ENCODE measurements around the gene DCP1B. TPM values are rescaled to one million over a fixed set of nuclear protein-coding genes. Genes with fewer than 3 reads are reported as not detected.

DCP1B gene
- total and polyA plus RNA-seq, 7 donors, result 1.7 to 13.8 (median 9.9) TPM

GRCh38 chr12:1929241-1929984 is 74.8 kb downstream of the DCP1B start:
- Histone ChIP-seq H3K27me3 (ENCODE audit: insufficient read depth in 3 of 3, low read length in 2 of 3) (no peaks in the 10 kb centered on the region), H3K36me3 (ENCODE audit: insufficient read depth in 1 of 2, low read depth in 1 of 2) (no peaks in the 10 kb centered on the region), H3K4me1 (peaks cover 53% of the 10 kb centered on the region), H3K4me3 (no peak overlapping the region), H3K9me3 (no peaks in the 10 kb centered on the region), H3K27ac (no peak overlapping the region)
- intact Hi-C loops (cut with DNase I), result no loop called here
- 89 to 93% (median 89%) methylated on average over 11 of the region's 11 CpGs for WGBS, 3 donors
- TF ChIP-seq CTCF (IDR thresholded peaks at IDR 0.05), result no peak
- no peak for ATAC-seq
- peak in 1 of 2 donors; percentile 26 for DNase-seq

GRCh38 chr12:1928439-1929121 is 75.7 kb downstream of the DCP1B start:
- Histone ChIP-seq H3K4me1 (peaks cover 46% of the 10 kb centered on the region), H3K27me3 (ENCODE audit: insufficient read depth in 3 of 3, low read length in 2 of 3) (no peaks in the 10 kb centered on the region), H3K9me3 (no peaks in the 10 kb centered on the region), H3K27ac (no peak overlapping the region), H3K4me3 (no peak overlapping the region), H3K36me3 (ENCODE audit: insufficient read depth in 1 of 2, low read depth in 1 of 2) (no peaks in the 10 kb centered on the region)
- no peak for TF ChIP-seq CTCF (IDR thresholded peaks at IDR 0.05)
- DNase-seq (no peak), ATAC-seq (no peak)
- intact Hi-C loops (cut with DNase I), result no loop called here
- 84 to 86% (median 84%) methylated on average over 22 of the region's 22 CpGs for WGBS, 3 donors

- H3K27ac ChIP-seq, result no peak overlapping the region
- intact Hi-C loops (cut with DNase I), result no loop called here
- no peak for DNase-seq
- whole genome bisulfite sequencing, 3 donors, result 25 to 35% (median 31%) methylated on average over 15 of the region's 15 CpGs
- no peaks in the 10 kb centered on the region for H3K36me3 ChIP-seq (ENCODE audit: insufficient read depth in 1 of 2, low read depth in 1 of 2)
- no peaks in the 10 kb centered on the region for H3K27me3 ChIP-seq (ENCODE audit: insufficient read depth in 3 of 3, low read length in 2 of 3)
- H3K4me3 ChIP-seq, result no peak overlapping the region
- H3K4me1 ChIP-seq, result peaks cover 40% of the 10 kb centered on the region
- ATAC-seq, result no peak
- H3K9me3 ChIP-seq, result no peaks in the 10 kb centered on the region
- TF ChIP-seq CTCF (IDR thresholded peaks at IDR 0.05), result no peak
Observed at GRCh38 chr12:1927751-1928351, 76.4 kb downstream of the DCP1B start.

GRCh38 chr12:1927051-1927680 is 77.1 kb downstream of the DCP1B start:
- WGBS, 3 donors, result 88 to 89% (median 88%) methylated on average over 11 of the region's 11 CpGs

More at GRCh38 chr12:1927051-1927680, 77.1 kb downstream of the DCP1B start:
- Histone ChIP-seq H3K36me3 (ENCODE audit: insufficient read depth in 1 of 2, low read depth in 1 of 2) (no peaks in the 10 kb centered on the region), H3K9me3 (no peaks in the 10 kb centered on the region), H3K4me1 (peaks cover 33% of the 10 kb centered on the region), H3K27ac (no peak overlapping the region), H3K27me3 (ENCODE audit: insufficient read depth in 3 of 3, low read length in 2 of 3) (no peaks in the 10 kb centered on the region), H3K4me3 (no peak overlapping the region)
- TF ChIP-seq CTCF (IDR thresholded peaks at IDR 0.05), result no peak
- DNase-seq, result peak in 1 of 2 donors; percentile 15
- intact Hi-C loops (cut with DNase I), result no loop called here
- ATAC-seq, result no peak
